GM19463 (cell line): ENCODE measurements around the gene ZBTB8B.
A peak's percentile ranks its signal among the peaks of the same experiment; 100 is the strongest.
"Not testable (repeated sequence)": the region's sequence is repeated elsewhere in the genome, so short reads cannot be mapped to it uniquely, and the experiment has no call there.

ENCODE experiments used
- ATAC-seq: cut with Tn5 transposase; IDR thresholded peaks from one replicate; pipeline ENCODE4 v1.9.1; 2021; ENCODE audit warnings: mild to moderate bottlenecking, moderate library complexity; ENCODE audit not compliant: unreplicated experiment

The ZBTB8B gene

GRCh38 chr1:32468791-32469190, 3.9 kb downstream of the ZBTB8B start:
- no peak for ATAC-seq

GRCh38 chr1:32470431-32470830, 5.6 kb downstream of the ZBTB8B start:
- no peak for ATAC-seq

GRCh38 chr1:32470991-32471694, 6.3 kb downstream of the ZBTB8B start:
- no peak for ATAC-seq

- no peak for ATAC-seq
Measured at GRCh38 chr1:32471695-32472362, 7.0 kb downstream of the ZBTB8B start.

GRCh38 chr1:32472966-32473365, 8.1 kb downstream of the ZBTB8B start:
- ATAC-seq, result not testable (repeated sequence)

- no peak for ATAC-seq
Measured at GRCh38 chr1:32474954-32475353, 10.1 kb downstream of the ZBTB8B start.

GRCh38 chr1:32480003-32480402, 15.1 kb downstream of the ZBTB8B start:
- ATAC-seq, result no peak

- ATAC-seq, result no peak
Measured at GRCh38 chr1:32480761-32481160, 15.9 kb downstream of the ZBTB8B start.

GRCh38 chr1:32481788-32482187, 16.9 kb downstream of the ZBTB8B start:
- not testable (repeated sequence) for ATAC-seq

- no peak for ATAC-seq
Measured at GRCh38 chr1:32485554-32486255, 20.8 kb downstream of the ZBTB8B start.

GRCh38 chr1:32486463-32487113, 21.7 kb downstream of the ZBTB8B start:
- ATAC-seq, result no peak

GRCh38 chr1:32487182-32487581, 22.3 kb downstream of the ZBTB8B start:
- no peak for ATAC-seq

- ATAC-seq, result no peak
Measured at GRCh38 chr1:32489774-32490454, 25.0 kb downstream of the ZBTB8B start.

- ATAC-seq, result no peak
Measured at GRCh38 chr1:32491386-32491785, 26.5 kb downstream of the ZBTB8B start.

- no peak for ATAC-seq
Measured at GRCh38 chr1:32494196-32494595, 29.3 kb downstream of the ZBTB8B start.

GRCh38 chr1:32494711-32495337, 30.0 kb downstream of the ZBTB8B start:
- no peak for ATAC-seq

- no peak for ATAC-seq
Measured at GRCh38 chr1:32496127-32496526, 31.3 kb downstream of the ZBTB8B start.

GRCh38 chr1:32498751-32499150, 33.9 kb downstream of the ZBTB8B start:
- no peak for ATAC-seq

- peak; percentile 48 for ATAC-seq
Measured at GRCh38 chr1:32500387-32501209, 35.7 kb downstream of the ZBTB8B start.

GRCh38 chr1:32501865-32502264, 37.0 kb downstream of the ZBTB8B start:
- no peak for ATAC-seq
